T-helper 1 cell treated with Interleukin-12 subunit alpha and Interleukin-12 subunit beta and Interleukin-4 antibody, amounts not matched to agents 30 ng/mL and 1 ng/mL, for 36 hours (primary cell): Measurements from ENCODE around the gene TF. TPM values are rescaled to one million over a fixed set of nuclear protein-coding genes. Genes with fewer than 3 reads are reported as not detected.
"Not testable (repeated sequence)": the region's sequence is repeated elsewhere in the genome, so short reads cannot be mapped to it uniquely, and the experiment has no call there.

Experiments
- intact Hi-C: fragments of 100-400 bp; cut with micrococcal nuclease; formaldehyde crosslinking; loops from one replicate; pipeline ENCODE4 v1.15.1; 2024
- total RNA-seq: library from RNA; stranded (reverse); gene quantifications from 2 replicates; pipeline ENCODE4 v1.2.3, GENCODE V29; 2022

Gene TF
- total RNA-seq, 1 donor from 2014 or later: 0.22 TPM

- intact Hi-C loops: no loop called here
These were observed 17.8 kb downstream of the TF start for GRCh38 chr3:133763797-133764683.

- intact Hi-C loops: no loop called here
These were observed 19.1 kb downstream of the TF start for GRCh38 chr3:133765256-133765655.

- intact Hi-C loops: no loop called here
These were observed 21.4 kb downstream of the TF start for GRCh38 chr3:133767607-133768006.

DNA sequence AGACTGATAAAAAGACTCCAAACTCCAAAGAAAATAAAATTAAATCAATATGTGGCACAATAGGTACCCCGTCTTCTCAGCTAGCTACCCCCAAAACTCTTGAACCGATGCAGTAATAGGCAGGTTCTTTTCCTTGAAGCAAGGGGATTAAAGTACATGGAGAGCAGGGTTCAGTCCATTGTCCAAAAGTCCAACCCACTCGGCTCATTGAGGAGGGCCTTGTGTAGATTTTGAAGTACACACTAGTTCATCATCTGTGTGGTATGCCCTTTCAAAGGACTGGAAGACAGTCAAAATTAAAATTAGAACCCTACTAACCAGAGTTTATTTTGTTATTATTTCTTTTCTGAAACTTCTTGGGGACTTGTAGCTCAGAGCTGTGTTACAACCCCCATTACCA, 23.3 kb downstream of the TF start:
- intact Hi-C loops: no loop called here

DNA sequence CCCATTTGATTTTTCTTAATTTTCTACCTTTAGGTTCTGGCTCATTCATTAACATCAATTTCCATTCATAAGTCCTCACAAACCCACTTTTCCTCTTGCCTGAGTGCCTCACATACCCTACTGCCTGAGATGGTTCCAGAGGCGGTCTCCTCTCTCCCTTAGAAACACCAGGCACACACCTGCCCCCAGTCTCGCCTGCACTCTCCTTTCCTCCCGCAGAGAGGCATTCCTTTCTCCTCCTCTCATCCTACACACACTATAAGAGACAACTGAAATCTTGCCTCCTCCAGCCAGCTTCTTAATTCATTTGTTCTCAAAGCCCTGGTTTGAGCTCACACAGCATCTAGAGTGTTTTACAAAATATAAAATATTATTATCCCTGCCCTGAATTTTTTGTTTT, 27.5 kb downstream of the TF start:
- intact Hi-C loops: no loop called here

- intact Hi-C loops: no loop called here
These were observed 29.1 kb downstream of the TF start for GRCh38 chr3:133775309-133775708.

DNA sequence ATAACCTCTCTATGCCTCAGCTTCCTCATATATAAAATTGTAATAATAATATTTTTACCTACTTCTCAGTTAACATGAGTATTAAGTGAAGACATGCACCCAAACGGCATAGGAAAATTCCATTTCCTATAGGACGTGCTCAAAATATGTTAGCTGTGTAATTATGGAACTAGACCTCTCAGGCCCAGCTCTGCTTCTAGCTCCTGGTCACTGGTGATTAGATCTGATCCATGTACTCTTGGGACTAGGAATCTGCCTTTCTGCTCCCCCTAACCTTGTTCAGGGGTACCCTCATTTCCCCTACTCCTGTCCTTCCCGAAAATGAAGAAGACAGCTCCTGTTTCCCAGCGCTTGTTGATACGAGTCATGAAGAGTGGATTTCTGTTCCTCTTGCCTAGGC, 29.6 kb downstream of the TF start:
- intact Hi-C loops: no loop called here

DNA sequence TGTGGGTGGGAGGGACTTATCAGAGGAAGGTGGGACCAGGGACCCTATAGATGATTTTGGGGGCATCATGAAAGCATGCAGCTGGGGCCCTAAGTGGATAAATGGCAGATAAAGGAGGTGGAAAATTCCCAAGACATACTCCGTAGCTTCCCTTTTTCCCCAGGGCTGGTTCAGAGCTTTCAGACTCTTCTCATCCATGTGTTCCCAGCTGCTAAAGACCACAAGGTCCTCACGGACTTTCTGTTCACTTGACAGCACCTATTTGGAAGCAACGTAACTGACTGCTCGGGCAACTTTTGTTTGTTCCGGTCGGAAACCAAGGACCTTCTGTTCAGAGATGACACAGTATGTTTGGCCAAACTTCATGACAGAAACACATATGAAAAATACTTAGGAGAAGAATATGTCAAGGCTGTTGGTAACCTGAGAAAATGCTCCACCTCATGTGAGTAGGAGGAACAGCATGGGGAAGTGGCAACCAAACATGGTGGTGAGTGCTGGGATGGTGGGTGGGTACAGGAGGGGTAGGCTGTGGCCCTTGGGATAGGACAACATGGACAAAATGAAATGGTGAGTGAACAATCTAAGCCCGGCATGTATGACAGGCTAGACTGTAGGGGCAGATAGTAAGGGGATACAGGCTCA, 30.7 kb downstream of the TF start:
- intact Hi-C loops: no loop called here

DNA sequence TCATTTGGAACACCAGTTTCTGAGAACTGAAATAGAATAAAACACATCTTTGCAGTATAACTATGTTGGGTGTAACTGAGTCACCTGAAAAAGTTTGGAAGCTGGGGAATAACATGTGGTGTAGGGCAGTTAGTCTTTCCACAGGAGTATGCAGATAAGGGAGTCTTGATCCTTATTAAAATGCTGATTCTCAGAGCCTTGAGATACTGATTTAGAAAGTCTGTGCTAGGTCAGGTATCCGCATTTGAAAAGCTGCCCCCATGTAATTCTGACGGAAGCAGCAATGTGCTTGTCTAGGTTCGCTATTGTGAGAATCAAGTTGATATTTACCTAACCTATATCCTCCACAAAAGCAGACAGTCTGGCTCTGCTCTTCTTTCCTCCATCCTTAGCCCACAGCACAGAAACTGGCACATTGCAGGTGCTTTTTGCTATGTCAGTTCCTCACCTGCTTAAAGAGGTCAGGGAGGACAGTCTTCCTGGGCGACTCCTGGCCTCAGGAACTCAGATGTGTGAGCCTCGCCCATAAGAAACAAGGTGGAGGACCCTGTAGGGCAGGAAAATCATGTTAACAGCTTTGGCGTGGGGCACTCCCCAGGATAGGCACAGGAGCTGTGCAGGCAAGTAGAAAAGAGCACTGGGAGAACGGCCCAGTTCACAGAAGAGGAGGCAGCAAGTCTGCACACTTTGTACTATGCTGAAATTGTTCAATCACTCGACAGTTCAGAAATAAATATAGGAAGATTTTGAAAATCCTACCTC, 31.8 kb downstream of the TF start:
- intact Hi-C loops: no loop called here

- intact Hi-C loops: no loop called here
These were observed 33.5 kb downstream of the TF start for GRCh38 chr3:133779626-133780203.

DNA sequence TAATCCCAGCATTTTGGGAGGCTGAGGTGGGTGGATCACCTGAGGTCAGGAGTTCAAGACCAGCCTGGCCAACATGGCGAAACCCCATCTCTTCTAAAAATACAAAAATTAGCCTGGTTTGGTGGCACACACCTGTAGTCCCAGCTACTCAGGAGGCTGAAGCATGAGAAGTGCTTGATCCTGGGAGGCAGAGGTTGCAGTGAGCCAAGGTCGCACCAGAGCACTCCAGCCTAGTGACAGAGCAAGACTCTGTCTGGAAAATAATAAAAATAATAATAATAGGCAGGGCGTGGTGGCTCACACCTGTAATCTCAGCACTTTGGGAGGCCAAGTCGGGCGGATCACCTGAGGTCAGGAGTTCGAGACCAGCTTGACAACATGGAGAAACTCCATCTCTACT, 34.6 kb downstream of the TF start:
- intact Hi-C loops: not testable (repeated sequence)

DNA sequence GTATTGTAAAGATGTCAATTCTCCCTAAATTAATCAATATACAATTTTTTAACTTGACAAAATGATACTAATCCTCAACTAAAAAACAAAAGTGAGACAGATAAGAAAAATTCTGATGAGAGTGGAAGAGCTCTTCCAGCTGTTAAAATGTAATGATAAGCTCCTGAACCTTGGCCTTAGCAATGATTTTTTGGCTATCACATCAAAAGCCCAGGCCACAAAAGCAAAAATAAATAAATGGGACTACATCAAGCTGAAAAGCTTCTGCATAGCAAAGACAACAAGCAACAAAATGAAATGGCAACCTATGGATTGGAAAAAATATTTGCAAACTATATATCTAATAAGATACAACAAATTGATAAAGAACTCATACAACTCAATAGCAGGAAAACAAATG, 35.4 kb downstream of the TF start:
- intact Hi-C loops: no loop called here

DNA sequence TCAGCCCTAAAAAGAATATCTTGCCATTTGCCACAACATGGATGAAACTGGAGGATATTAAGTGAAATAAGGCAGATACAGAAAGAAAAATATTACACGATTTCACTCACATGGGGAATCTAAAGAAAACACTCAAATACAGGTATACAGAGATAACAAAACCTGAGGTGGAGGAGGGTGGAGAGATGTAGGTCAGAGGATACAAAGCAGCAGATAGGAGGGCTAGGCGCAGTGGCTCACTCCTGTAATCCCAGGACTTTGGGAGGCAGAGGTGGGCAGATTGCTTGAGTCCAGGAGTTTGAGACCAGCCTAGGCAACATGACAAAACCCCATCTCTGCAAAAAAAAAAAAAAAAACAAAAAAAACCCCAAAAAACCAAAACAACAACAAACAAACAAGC, 36.3 kb downstream of the TF start:
- intact Hi-C loops: no loop called here

DNA sequence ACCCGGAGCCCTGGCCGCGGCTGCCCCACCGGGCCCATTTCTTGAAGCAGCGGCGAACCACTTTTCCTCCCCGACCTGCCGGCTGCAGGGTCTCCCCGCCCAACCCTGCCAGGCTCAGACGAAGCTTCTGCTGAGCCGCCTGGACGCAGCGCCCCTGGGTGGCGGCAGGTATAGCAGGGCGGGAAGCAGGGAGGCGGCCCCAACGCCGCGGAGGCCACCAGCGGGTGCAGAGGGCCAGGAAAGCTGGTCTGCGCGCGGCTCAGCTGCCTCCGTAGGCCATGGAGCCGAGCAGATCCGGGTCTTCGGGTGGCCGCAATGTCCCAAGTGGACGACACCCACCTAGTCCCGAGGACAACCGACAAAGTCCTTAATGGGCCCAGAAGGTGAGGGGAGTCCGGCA, 37.6 kb downstream of the TF start:
- intact Hi-C loops: no loop called here

DNA sequence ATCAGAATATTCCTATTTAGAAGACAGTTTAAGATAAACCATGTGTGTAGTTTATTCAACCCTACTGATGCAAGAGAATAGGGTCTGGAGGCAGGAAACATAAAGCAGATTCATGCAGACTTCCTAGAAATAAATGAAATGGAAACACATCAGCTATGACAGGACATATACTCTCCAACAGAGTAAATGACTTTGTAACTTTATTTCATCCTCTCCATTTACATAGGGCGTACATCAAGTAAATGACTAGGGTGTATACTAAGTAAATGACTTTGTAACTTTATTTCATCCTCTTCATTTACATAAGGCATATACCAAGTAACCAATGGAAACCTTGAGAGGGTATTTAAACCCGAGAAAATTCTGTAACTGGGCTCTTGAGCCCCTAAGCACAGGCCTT, 41.8 kb downstream of the TF start:
- intact Hi-C loops: no loop called here

DNA sequence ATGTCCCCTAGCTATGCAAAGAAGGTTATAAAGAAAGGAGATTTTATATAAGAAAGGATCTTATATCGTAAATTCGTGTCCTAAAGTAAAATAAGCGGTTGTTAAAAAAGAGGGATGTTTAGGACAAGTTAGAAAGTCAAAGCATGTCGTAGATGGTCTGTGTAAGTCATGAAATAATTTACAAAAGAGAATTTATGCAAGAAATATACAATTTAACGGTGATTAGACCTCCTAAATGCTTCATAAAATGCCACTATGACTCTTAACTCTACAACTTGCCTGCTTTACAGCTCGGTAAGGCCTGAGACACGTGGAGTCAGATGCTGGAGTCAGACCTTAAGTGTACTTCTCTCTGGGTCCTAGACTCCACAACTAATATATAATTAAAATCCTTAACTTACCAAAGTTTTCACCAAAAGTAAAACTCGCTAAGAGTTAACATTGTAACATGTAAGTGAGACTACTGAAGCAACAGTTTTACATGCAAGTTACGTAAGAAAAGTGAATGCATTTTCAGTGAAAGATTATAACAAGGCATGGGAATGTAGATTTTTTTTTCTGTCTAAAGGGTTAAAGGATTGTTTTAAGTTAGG, 46.1 kb downstream of the TF start:
- intact Hi-C loops: no loop called here

- intact Hi-C loops: no loop called here
These were observed 51.4 kb downstream of the TF start for GRCh38 chr3:133797396-133798105.

- intact Hi-C loops: no loop called here
These were observed 53.8 kb downstream of the TF start for GRCh38 chr3:133799794-133800585.

- intact Hi-C loops: no loop called here
These were observed 57.3 kb downstream of the TF start for GRCh38 chr3:133803469-133803868.

DNA sequence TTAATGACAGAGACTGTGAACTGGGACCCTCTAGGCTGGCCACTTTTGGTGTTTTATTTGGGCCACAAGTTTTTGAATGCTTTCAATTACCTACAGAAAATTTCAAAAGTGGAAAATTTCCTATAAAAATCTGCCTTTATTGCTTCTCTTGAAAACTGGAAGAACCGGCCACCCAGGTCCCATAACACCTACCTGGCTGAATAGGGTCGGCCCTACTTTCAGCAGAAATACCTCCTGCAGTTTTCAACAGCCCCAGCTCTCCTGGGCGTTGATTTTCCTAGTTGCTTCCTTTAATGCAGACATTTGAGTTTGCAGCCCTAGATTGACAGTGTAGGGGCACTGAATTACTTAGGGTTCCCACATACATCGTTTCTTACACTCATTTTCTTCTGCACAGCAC, 58.7 kb downstream of the TF start:
- intact Hi-C loops: loop anchor here (1.0 to 5.0 kb wide), 9 partner anchors 14 to 1388 kb away; partner anchors contain the start of genes ANAPC13, CDV3, DNAJC13 and NPHP3
